Mammary epithelial cell (primary cell): ENCODE results near the gene PLEKHG5.
"Not testable (repeated sequence)": the region's sequence is repeated elsewhere in the genome, so short reads cannot be mapped to it uniquely, and the experiment has no call there.

Experiments
- CTCF ChIP-seq, 2 donors: IDR thresholded peaks in 1 of 2; conservative IDR thresholded peaks in 1 of 2; 2 replicates each; pipeline ENCODE4 v1.5.1; 2011 to 2012; ENCODE audit warnings: inconsistent platforms in 2 of 2, low read length in 2 of 2, mild to moderate bottlenecking in 2 of 2, control low read depth in 1 of 2, low read depth in 1 of 2; ENCODE audit not compliant: insufficient read depth in 1 of 2; ENCODE audit errors: extremely low read depth in 1 of 2
- EZH2 ChIP-seq: IDR thresholded peaks from 2 replicates; pipeline ENCODE4 v1.6.1; 2012; ENCODE audit warnings: low read length, inconsistent platforms, borderline replicate concordance

GRCh38 chr1:6431645-6432579 is 59.6 kb downstream of the PLEKHG5 start:
- not testable (repeated sequence) for TF ChIP-seq CTCF (conservative IDR thresholded peaks at IDR 0.05 in 1 of 2, IDR thresholded peaks at IDR 0.05 in 1 of 2; ENCODE audit: extremely low read depth in 1 of 2, insufficient read depth in 1 of 2, low read depth in 1 of 2, low read length in 2 of 2); EZH2
